OCI-LY1 (cell line): ENCODE data around the gene LAMB2.

Experiments used
- H2AFZ ChIP-seq: fragments of 200-600 bp; sonication (generic), shearing (Covaris generic); 2 replicates; pipeline ENCODE4 v1.6.0; 2014; ENCODE audit warnings: antibody characterized with exemption, mild to moderate bottlenecking, low read length
- H3F3A ChIP-seq: fragments of 200-600 bp; sonication (generic), shearing (Covaris generic); 2 replicates; pipeline ENCODE4 v1.6.0; 2014; ENCODE audit warnings: mild to moderate bottlenecking, antibody characterized with exemption, low read length, moderate library complexity; ENCODE audit not compliant: insufficient read depth
- H3K27ac ChIP-seq: fragments of 200-600 bp; sonication (generic); 2 replicates; pipeline ENCODE4 v1.5.1; 2014; ENCODE audit warnings: low read length, mixed run types, mild to moderate bottlenecking, low read depth; ENCODE audit not compliant: poor library complexity, severe bottlenecking
- H3K27me3 ChIP-seq: fragments of 200-600 bp; sonication (generic); 2 replicates; pipeline ENCODE4 v1.6.0; 2014; ENCODE audit warnings: antibody characterized with exemption, mild to moderate bottlenecking, low read length, moderate library complexity; ENCODE audit not compliant: insufficient read depth
- H3K36me3 ChIP-seq: fragments of 200-600 bp; sonication (generic); 2 replicates; pipeline ENCODE4 v1.6.1; 2014; ENCODE audit warnings: mild to moderate bottlenecking, antibody characterized with exemption, low read length, moderate library complexity, mixed read lengths; ENCODE audit not compliant: insufficient read depth
- H3K4me1 ChIP-seq: fragments of 200-600 bp; sonication (generic); 2 replicates; pipeline ENCODE4 v1.5.1; 2014; ENCODE audit warnings: mild to moderate bottlenecking, low read length, moderate library complexity; ENCODE audit not compliant: insufficient read depth, severe bottlenecking
- H3K4me2 ChIP-seq: fragments of 200-600 bp; sonication (generic), shearing (Covaris generic); 2 replicates; pipeline ENCODE4 v1.6.1; 2014; ENCODE audit warnings: low read length
- H3K4me3 ChIP-seq: fragments of 200-600 bp; sonication (generic); 2 replicates; pipeline ENCODE4 v1.5.1; 2014; ENCODE audit warnings: low read length, low read depth, mild to moderate bottlenecking, mixed read lengths; ENCODE audit not compliant: poor library complexity, severe bottlenecking
- H3K79me2 ChIP-seq: fragments of 200-600 bp; shearing (Covaris generic); 2 replicates; pipeline ENCODE4 v1.6.1; 2016; ENCODE audit warnings: mixed run types, low read length, mixed read lengths; ENCODE audit not compliant: insufficient read depth
- H3K9ac ChIP-seq: fragments of 200-600 bp; sonication (generic), shearing (Covaris generic); 2 replicates; pipeline ENCODE4 v1.6.1; 2014; ENCODE audit warnings: mild to moderate bottlenecking, low read length, mixed read lengths
- H3K9me2 ChIP-seq: fragments of 200-600 bp; sonication (generic), shearing (Covaris generic); 2 replicates; pipeline ENCODE4 v1.6.1; 2014; ENCODE audit warnings: low read depth, mild to moderate bottlenecking, low read length, mixed read lengths
- H3K9me3 ChIP-seq: fragments of 200-600 bp; shearing (Covaris generic); 2 replicates; pipeline ENCODE4 v1.6.1; 2014; ENCODE audit warnings: low read length, mixed read lengths
- H4K20me1 ChIP-seq: fragments of 200-600 bp; sonication (generic), shearing (Covaris generic); 2 replicates; pipeline ENCODE4 v1.6.0; 2016; ENCODE audit warnings: mild to moderate bottlenecking, low read length; ENCODE audit not compliant: insufficient read depth
- EZH2 ChIP-seq: fragments of 200-600 bp; sonication (generic), shearing (Covaris generic); IDR thresholded peaks from 2 replicates; pipeline ENCODE4 v1.8.0; 2017; ENCODE audit warnings: borderline replicate concordance, mixed run types, mild to moderate bottlenecking, antibody characterized with exemption, low read length, moderate library complexity, mixed read lengths
- TF ChIP-seq, protein P1 (sequence below): fragments of 200-600 bp; sonication (generic), shearing (Covaris generic); IDR thresholded peaks from 2 replicates; pipeline ENCODE4 v1.5.1; 2017; ENCODE audit warnings: mild to moderate bottlenecking, antibody characterized with exemption, low read length, moderate library complexity, mixed read lengths

LAMB2 gene

DNA sequence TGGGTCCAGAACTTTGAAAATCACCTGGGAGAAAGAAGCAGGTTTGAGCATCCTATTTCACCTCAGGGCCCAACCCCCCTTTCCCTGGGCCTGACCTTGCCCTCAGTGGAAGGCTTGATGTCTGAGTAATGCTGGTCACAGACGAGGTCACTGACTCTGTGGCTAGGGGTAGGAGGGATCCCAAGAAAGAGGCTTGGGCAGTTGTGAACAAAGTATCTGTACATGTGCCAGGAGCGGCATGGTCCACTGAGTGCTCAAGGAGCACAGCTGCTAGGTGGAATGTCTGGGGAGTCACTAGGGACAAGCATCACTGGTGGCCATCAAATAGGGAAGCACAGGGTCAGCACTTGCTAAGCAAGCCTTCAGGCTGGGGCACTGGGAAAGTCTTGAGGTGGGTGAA lies 25.9 kb upstream of the LAMB2 start:
- Histone ChIP-seq H3K9me2 (no peaks in the 10 kb centered on the region), H3K9ac (no peak overlapping the region), H3K4me1 (no peaks in the 10 kb centered on the region), H3F3A (no peaks in the 10 kb centered on the region), H3K4me3 (no peak overlapping the region), H3K9me3 (no peaks in the 10 kb centered on the region), H2AFZ (no peak overlapping the region), H3K79me2 (no peaks in the 10 kb centered on the region), H4K20me1 (no peaks in the 10 kb centered on the region), H3K27me3 (no peaks in the 10 kb centered on the region), H3K36me3 (peaks cover 25% of the 10 kb centered on the region), H3K4me2 (no peak overlapping the region), H3K27ac (no peak overlapping the region)
- TF ChIP-seq, protein P1, sequence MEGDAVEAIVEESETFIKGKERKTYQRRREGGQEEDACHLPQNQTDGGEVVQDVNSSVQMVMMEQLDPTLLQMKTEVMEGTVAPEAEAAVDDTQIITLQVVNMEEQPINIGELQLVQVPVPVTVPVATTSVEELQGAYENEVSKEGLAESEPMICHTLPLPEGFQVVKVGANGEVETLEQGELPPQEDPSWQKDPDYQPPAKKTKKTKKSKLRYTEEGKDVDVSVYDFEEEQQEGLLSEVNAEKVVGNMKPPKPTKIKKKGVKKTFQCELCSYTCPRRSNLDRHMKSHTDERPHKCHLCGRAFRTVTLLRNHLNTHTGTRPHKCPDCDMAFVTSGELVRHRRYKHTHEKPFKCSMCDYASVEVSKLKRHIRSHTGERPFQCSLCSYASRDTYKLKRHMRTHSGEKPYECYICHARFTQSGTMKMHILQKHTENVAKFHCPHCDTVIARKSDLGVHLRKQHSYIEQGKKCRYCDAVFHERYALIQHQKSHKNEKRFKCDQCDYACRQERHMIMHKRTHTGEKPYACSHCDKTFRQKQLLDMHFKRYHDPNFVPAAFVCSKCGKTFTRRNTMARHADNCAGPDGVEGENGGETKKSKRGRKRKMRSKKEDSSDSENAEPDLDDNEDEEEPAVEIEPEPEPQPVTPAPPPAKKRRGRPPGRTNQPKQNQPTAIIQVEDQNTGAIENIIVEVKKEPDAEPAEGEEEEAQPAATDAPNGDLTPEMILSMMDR, result no peak
- TF ChIP-seq EZH2, result no peak

DNA sequence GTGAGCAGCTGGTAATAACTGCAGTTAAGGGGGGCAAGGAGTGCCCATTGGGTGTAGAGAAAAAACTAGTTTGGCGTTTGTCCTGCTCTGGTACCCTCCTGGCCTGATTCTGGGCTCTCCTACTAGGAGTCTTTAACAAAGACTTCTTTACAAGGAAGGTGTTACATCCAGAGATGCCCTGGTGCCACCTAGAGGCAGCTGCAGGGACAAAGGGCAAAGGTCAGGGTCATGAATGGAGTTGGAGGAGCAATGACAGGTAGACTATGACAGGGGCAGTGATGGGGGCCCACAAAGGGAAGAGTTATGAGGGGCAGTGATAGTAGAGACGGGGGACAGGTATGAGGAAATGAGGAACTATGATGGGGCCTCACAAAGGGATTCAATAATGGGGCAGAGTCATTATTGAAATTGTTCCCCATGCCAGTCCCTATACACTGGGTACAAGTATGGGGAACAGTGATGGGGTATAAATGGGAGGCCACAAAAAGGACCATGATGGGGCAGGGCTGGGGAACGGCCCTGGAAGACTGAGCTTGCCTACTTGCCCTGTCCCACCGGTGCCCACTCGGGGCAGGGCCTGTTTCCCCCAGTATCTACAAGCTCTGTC lies 25.4 kb upstream of the LAMB2 start:
- Histone ChIP-seq H3K4me3 (no peak overlapping the region), H2AFZ (no peak overlapping the region), H3K9ac (no peak overlapping the region), H3K27me3 (no peaks in the 10 kb centered on the region), H3K79me2 (no peaks in the 10 kb centered on the region), H3K4me1 (no peaks in the 10 kb centered on the region), H3K36me3 (peaks cover 19% of the 10 kb centered on the region), H3K27ac (no peak overlapping the region), H3F3A (no peaks in the 10 kb centered on the region), H4K20me1 (no peaks in the 10 kb centered on the region), H3K9me2 (no peaks in the 10 kb centered on the region), H3K9me3 (no peaks in the 10 kb centered on the region), H3K4me2 (no peak overlapping the region)
- no peak for TF ChIP-seq EZH2
- TF ChIP-seq, protein P1, result peak; percentile 83

DNA sequence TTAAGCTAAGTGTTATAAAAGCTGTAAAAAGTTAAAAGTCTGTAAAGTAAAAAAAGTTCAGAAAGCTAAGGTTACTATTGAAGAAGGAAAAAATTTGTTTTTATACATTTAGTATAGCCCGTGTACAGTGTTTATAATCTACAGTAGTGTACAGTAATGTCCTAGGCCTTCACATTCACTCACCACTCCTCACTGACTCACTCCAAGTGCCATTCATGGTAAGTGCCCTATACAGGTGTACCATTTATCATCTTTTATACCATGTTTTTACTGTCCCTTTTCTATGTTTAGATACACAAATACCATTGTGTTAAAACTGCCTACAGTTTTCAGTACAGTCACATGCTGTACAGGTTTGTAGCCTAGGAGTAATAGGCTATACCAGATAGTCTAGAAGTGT lies 24.4 kb upstream of the LAMB2 start:
- Histone ChIP-seq H3K4me1 (no peaks in the 10 kb centered on the region), H3K9ac (no peak overlapping the region), H2AFZ (no peak overlapping the region), H3K27ac (no peak overlapping the region), H3K9me3 (no peaks in the 10 kb centered on the region), H3K9me2 (no peaks in the 10 kb centered on the region), H4K20me1 (no peaks in the 10 kb centered on the region), H3K27me3 (no peaks in the 10 kb centered on the region), H3K4me3 (no peak overlapping the region), H3F3A (no peaks in the 10 kb centered on the region), H3K79me2 (no peaks in the 10 kb centered on the region), H3K4me2 (no peak overlapping the region), H3K36me3 (peaks cover 12% of the 10 kb centered on the region; the same call in 1 of the 2 replicates)
- TF ChIP-seq EZH2, result no peak
- TF ChIP-seq, protein P1, result no peak
